ENCODE data around the gene FRS3.

Gene FRS3

GRCh38 chr6:41748102-41748477, 31.6 kb downstream of the FRS3 start:
- no peak overlapping the region for H3K4me3 ChIP-seq (ENCODE audit: low read length)
- TF ChIP-seq CTCF (conservative IDR thresholded peaks at IDR 0.05; ENCODE audit: low read depth, low read length) = no peak
- DNase-seq (ENCODE audit: low read depth) = no peak

- no peak for TF ChIP-seq CTCF (conservative IDR thresholded peaks at IDR 0.05; ENCODE audit: low read depth, low read length)
- DNase-seq (ENCODE audit: low read depth) = no peak
- H3K4me3 ChIP-seq (ENCODE audit: low read length) = no peak within 1 kb of the TSS
Observed at GRCh38 chr6:41747256-41748101, 32.2 kb downstream of the FRS3 start, which contains the start of gene PGC. PGC (minus strand) TSS chr6:41747397; CDS start chr6:41747334, 63 bp downstream.

GRCh38 chr6:41746107-41746506, 33.6 kb downstream of the FRS3 start:
- no peak for DNase-seq (ENCODE audit: low read depth)
- H3K4me3 ChIP-seq (ENCODE audit: low read length) = no peak overlapping the region
- no peak for TF ChIP-seq CTCF (conservative IDR thresholded peaks at IDR 0.05; ENCODE audit: low read depth, low read length)

- TF ChIP-seq CTCF (conservative IDR thresholded peaks at IDR 0.05; ENCODE audit: low read depth, low read length) = no peak
- H3K4me3 ChIP-seq (ENCODE audit: low read length) = no peak overlapping the region
- DNase-seq (ENCODE audit: low read depth) = no peak
Observed at GRCh38 chr6:41744236-41744787, 35.4 kb downstream of the FRS3 start.

- H3K4me3 ChIP-seq (ENCODE audit: low read length) = no peak overlapping the region
- no peak for DNase-seq (ENCODE audit: low read depth)
- TF ChIP-seq CTCF (conservative IDR thresholded peaks at IDR 0.05; ENCODE audit: low read depth, low read length) = no peak
Observed at GRCh38 chr6:41743406-41744235, 36.1 kb downstream of the FRS3 start.

DNA sequence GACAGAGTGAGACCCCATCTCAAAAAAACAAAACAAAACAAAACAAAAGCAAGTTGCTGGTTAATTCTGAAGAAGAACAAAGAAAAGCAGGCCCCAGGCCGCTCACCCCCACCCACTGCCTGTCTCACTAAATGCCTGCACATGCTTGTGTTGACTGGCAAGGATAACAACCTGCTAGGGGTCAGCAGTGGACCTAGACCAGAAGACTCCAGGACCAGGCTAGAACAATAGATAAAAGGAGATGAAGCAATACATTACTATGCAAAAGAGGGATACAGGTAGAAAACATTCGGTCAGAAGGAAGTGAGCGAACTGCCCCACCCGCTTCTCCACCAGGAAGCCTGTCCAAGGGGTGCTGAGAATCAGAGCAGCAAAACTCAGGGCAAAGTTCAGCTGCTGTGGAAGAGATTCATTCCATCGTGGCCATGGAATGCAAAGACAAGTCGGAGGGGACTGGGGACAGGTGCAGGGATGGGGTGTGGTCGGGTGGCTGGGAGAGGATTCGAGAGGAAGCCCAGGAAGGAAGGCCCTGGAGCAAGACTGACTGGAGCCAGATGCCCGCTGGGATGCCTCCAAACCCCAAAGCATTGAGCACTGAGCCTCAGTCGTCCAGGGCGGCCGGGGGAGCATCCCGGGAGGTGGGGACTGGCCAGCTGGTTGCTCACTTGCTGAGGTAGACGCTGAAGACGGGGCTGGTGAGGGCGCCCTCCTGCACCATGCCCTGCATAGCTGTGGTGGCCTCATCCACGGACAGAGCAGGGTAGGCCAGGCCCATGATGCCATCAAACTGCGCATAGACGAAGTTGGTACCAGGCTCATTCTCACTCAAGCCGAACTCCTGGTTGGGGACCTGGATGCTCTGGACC, 37.8 kb downstream of the FRS3 start:
- H3K4me3 ChIP-seq (ENCODE audit: low read length) = no peak overlapping the region
- DNase-seq (ENCODE audit: low read depth) = no peak
- no peak for TF ChIP-seq CTCF (conservative IDR thresholded peaks at IDR 0.05; ENCODE audit: low read depth, low read length)
